GM12874 (cell line): ENCODE results near the gene KLHL30.

ENCODE experiments used
- TF ChIP-seq, protein P1 (sequence below): IDR thresholded peaks from 2 replicates; pipeline ENCODE4 v1.5.1; 2011; ENCODE audit warnings: low read depth, mild to moderate bottlenecking, control low read depth, low read length, moderate library complexity; ENCODE audit not compliant: insufficient read depth

KLHL30 gene

DNA sequence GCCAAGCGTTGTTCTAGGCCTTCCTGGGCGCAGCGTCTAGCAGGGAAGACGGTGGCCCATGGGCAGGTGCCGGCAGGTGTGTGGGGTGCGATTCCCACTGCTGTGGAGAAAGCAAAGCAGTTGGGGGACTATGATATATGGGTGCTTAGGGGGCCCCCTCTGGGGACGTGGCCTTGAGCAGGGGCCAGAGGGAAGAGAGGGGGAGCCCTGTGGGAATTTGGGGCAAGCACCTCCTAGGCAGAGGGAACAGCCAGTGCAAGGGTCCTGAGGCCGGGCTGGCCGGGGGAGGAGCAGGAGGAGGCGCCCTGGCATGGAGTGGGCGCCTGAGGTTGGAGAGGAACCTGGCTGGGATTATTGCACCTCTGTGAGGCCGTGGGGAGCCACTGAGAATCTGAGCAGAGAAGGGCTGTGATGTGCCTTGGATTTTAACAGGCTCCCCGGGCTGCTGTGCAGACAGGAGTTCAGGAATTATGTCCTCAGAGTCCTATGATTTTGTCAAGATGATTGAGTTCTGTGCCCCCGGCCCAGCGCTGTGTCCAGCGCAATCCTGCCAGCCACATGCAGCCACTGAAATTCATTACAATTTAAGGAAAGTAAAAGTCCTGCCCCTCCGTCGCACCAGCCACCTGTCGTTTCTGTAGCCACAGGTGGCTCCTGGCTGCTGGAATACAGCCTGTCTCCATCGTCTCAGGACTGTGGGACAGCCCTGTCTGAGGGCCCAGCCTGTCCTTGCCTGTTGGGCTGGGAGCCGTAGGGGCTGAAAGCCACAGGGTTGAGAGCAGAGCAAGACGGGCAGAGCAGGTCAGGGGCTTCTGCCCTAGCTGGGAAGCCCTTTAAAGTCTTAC, 9.1 kb upstream of the KLHL30 start:
- TF ChIP-seq, protein P1, sequence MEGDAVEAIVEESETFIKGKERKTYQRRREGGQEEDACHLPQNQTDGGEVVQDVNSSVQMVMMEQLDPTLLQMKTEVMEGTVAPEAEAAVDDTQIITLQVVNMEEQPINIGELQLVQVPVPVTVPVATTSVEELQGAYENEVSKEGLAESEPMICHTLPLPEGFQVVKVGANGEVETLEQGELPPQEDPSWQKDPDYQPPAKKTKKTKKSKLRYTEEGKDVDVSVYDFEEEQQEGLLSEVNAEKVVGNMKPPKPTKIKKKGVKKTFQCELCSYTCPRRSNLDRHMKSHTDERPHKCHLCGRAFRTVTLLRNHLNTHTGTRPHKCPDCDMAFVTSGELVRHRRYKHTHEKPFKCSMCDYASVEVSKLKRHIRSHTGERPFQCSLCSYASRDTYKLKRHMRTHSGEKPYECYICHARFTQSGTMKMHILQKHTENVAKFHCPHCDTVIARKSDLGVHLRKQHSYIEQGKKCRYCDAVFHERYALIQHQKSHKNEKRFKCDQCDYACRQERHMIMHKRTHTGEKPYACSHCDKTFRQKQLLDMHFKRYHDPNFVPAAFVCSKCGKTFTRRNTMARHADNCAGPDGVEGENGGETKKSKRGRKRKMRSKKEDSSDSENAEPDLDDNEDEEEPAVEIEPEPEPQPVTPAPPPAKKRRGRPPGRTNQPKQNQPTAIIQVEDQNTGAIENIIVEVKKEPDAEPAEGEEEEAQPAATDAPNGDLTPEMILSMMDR = no peak

DNA sequence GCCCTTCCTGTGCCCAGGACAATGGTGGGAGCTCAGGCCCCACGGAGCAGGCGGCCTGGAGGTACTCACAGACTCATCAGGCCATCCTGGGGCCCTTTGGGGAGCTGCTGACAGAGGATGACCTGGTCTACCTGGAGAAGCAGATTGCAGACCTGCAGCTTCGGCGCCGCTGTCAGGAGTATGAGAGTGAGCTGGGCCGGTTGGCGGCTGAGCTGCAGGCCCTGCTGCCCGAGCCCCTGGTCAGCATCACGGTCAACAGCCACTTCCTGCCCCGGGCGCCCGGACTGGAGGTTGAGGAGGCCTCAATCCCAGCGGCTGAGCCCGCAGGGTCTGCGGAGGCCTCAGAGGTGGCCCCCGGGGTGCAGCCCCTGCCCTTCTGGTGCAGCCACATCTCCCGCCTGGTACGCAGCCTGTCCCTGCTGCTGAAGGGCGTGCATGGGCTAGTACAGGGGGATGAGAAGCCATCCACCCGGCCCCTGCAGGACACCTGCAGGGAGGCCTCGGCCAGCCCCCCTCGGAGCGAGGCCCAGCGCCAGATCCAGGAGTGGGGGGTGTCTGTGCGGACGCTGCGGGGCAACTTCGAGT, 8.3 kb upstream of the KLHL30 start:
- TF ChIP-seq, protein P1 = no peak

GRCh38 chr2:238130696-238131628, 7.5 kb upstream of the KLHL30 start:
- TF ChIP-seq, protein P1 = no peak

DNA sequence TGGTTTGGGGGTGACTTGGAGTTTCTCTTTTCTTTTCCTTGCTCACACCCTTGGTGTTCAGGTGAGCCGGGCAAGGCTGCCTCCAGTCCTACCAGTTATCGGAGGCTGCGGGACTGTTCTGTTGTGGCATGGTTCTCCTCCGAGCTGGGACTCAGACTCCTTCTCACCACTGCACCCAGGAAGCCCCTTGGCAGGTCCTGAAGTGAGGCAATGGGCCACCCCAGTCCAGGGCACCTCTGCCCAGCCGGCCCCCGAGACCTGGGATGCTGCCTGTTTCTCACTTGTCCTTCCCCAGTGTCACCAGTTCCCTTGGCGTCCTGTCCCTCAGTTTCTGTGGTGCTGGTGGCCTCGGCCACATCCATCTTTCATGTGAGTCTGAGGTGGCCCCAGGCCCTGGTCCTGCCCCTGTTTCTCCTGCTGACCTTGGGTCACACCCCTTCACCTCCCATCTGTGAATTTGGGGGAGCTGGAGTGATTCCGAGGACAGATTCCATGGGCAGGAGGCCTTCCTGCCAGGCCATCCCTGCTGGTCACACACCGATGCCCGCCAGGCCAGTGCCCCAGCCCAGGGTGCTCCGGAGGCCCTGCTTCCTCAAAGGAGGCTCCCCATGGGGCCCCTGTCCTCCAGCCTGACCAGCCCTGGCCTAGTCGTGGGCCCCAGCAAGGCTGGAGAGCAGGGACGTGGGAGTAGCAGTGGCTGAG, 6.6 kb upstream of the KLHL30 start:
- TF ChIP-seq, protein P1 = no peak

DNA sequence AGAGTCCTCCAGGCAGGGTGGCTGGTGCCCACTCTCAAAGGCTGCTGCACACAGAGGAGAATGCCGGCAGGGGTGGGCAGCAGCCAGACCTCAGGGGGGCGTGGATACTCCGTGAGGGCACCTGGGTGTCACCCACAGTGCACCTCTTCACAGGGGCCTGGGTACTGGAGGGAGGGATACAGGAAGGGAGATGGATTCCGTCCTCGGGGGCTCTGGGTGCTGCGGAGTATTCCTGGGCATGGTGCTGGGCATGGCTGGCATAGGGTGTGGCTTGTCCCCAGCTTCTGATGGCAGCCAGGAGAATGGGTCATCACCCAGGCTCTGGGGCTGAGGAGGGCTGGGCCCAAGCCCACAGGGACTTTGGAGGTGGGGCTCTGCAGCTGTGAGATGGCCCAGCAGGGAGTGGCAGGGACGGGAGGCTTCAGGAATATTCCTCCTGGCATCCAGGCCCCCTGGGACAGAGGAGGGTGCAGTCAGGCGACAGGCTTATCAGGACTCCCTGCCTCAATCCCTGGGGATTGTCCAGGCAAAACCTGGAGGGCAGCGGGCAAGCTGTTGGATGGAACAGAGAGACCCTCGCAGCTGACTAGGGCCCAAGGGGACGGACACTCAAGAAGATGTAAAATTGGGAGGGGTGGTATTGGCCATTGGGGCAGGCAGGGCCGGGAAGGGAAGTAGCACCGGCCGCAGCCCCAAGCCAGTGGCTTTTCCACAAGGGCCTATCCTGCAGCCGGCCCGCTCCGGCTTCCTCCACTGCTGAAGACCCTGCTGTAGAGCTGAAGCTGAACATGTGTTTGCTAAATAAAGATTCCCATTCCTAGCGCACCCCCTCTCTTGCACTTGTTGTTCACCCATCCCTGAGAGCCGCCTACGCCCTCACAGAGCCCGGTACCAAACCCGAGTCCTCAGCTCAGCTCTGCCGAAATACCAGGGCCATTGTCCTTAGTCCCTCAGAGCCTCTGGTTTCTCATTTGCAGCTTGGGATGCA, 5.7 kb upstream of the KLHL30 start:
- TF ChIP-seq, protein P1 = no peak
